HL-60 (cell line): Measurements from ENCODE around the gene ROR1.

ENCODE experiments used
- SPI1 ChIP-seq: IDR thresholded peaks from 2 replicates; pipeline ENCODE4 v1.6.1; 2012; ENCODE audit warnings: low read depth, mild to moderate bottlenecking, borderline replicate concordance
- TF ChIP-seq, protein P1 (sequence below): IDR thresholded peaks from one replicate; pipeline ENCODE4 v1.5.1; 2011; ENCODE audit warnings: low read length, control low read depth, inconsistent platforms; ENCODE audit not compliant: insufficient read depth
- TF ChIP-seq, protein P2 (sequence below): IDR thresholded peaks from 2 replicates; pipeline ENCODE4 v1.6.1; 2012; ENCODE audit warnings: low read depth; ENCODE audit not compliant: insufficient replicate concordance

DNA sequence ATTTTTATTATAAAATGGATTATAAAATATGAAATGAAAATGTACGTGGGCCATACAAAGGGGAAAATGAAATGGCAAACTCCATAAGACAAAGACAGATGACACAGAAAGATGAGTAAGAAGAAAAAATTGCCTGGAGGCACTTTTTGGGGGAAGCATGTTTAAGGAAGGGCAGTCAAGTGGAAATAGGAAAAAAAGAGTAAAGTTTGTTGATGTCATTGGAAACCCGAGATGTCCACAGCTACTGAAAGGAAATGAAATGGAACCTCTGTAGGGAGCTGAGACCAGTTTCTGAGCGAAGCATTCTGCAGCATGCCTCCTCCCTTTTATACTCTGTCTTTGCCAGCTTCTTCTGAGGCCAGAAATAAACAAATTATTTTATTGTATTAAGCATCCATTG, 226.2 kb downstream of the ROR1 start:
- TF ChIP-seq, protein P1, sequence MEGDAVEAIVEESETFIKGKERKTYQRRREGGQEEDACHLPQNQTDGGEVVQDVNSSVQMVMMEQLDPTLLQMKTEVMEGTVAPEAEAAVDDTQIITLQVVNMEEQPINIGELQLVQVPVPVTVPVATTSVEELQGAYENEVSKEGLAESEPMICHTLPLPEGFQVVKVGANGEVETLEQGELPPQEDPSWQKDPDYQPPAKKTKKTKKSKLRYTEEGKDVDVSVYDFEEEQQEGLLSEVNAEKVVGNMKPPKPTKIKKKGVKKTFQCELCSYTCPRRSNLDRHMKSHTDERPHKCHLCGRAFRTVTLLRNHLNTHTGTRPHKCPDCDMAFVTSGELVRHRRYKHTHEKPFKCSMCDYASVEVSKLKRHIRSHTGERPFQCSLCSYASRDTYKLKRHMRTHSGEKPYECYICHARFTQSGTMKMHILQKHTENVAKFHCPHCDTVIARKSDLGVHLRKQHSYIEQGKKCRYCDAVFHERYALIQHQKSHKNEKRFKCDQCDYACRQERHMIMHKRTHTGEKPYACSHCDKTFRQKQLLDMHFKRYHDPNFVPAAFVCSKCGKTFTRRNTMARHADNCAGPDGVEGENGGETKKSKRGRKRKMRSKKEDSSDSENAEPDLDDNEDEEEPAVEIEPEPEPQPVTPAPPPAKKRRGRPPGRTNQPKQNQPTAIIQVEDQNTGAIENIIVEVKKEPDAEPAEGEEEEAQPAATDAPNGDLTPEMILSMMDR, result no peak
- TF ChIP-seq, protein P2, sequence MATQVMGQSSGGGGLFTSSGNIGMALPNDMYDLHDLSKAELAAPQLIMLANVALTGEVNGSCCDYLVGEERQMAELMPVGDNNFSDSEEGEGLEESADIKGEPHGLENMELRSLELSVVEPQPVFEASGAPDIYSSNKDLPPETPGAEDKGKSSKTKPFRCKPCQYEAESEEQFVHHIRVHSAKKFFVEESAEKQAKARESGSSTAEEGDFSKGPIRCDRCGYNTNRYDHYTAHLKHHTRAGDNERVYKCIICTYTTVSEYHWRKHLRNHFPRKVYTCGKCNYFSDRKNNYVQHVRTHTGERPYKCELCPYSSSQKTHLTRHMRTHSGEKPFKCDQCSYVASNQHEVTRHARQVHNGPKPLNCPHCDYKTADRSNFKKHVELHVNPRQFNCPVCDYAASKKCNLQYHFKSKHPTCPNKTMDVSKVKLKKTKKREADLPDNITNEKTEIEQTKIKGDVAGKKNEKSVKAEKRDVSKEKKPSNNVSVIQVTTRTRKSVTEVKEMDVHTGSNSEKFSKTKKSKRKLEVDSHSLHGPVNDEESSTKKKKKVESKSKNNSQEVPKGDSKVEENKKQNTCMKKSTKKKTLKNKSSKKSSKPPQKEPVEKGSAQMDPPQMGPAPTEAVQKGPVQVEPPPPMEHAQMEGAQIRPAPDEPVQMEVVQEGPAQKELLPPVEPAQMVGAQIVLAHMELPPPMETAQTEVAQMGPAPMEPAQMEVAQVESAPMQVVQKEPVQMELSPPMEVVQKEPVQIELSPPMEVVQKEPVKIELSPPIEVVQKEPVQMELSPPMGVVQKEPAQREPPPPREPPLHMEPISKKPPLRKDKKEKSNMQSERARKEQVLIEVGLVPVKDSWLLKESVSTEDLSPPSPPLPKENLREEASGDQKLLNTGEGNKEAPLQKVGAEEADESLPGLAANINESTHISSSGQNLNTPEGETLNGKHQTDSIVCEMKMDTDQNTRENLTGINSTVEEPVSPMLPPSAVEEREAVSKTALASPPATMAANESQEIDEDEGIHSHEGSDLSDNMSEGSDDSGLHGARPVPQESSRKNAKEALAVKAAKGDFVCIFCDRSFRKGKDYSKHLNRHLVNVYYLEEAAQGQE, result no peak
- TF ChIP-seq SPI1, result no peak
